HG03442 (cell line): Measurements from ENCODE around the gene NCCRP1.
"Not testable (repeated sequence)": the region's sequence is repeated elsewhere in the genome, so short reads cannot be mapped to it uniquely, and the experiment has no call there.

Experiments
- ATAC-seq: cut with Tn5 transposase; IDR thresholded peaks from one replicate; pipeline ENCODE4 v1.9.1; 2021; ENCODE audit warnings: mild to moderate bottlenecking, moderate library complexity; ENCODE audit not compliant: unreplicated experiment

Gene NCCRP1

DNA sequence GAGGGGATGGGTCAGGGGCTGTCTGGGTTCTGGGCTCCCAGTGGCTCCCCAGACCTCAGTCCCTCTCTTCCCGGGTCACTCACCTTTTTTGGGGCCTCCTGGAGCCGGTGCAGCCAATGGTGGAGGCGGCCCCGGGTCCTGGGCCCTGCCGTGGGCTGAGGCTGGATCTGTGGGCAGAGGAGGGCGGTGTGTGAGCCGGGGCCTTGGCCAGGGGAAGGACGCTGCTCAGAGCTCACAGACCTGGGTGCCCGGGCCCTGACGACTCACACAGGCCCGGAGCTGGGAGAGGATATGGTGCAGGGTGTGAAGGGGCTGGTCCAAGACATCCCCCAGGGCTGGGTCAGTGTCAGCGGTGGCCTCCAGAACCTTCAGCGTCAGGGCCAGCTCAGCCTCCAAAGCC is 47.0 kb downstream of the NCCRP1 start:
- not testable (repeated sequence) for ATAC-seq

GRCh38 chr19:39244410-39245100 is 47.8 kb downstream of the NCCRP1 start, which contains the start of gene IFNL3:
Gene IFNL3 (minus strand): TSS chr19:39245006. CDS start chr19:39244967, 39 bp downstream.
- not testable (repeated sequence) for ATAC-seq

DNA sequence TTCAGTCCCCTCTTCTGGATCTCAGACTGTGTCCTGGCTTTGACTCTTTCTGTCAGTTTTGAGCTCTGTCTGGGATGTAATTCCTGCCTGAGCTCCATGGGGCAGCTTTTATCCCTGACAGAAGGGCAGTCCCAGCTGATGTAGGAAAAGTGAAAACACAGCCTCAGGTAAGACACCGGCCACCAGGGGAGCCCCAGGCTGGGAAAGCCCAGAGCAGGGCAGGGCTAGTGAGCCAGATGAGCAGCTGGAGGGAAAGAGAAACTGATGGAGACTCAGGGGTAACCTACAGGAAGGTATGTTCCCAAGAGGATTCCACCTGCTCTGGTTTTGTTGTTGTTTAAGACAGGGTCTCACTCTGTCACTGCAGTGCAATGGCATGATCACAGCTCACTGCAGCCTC is 48.4 kb downstream of the NCCRP1 start:
- ATAC-seq: not testable (repeated sequence)

GRCh38 chr19:39246951-39247669 is 50.3 kb downstream of the NCCRP1 start:
- no peak for ATAC-seq

DNA sequence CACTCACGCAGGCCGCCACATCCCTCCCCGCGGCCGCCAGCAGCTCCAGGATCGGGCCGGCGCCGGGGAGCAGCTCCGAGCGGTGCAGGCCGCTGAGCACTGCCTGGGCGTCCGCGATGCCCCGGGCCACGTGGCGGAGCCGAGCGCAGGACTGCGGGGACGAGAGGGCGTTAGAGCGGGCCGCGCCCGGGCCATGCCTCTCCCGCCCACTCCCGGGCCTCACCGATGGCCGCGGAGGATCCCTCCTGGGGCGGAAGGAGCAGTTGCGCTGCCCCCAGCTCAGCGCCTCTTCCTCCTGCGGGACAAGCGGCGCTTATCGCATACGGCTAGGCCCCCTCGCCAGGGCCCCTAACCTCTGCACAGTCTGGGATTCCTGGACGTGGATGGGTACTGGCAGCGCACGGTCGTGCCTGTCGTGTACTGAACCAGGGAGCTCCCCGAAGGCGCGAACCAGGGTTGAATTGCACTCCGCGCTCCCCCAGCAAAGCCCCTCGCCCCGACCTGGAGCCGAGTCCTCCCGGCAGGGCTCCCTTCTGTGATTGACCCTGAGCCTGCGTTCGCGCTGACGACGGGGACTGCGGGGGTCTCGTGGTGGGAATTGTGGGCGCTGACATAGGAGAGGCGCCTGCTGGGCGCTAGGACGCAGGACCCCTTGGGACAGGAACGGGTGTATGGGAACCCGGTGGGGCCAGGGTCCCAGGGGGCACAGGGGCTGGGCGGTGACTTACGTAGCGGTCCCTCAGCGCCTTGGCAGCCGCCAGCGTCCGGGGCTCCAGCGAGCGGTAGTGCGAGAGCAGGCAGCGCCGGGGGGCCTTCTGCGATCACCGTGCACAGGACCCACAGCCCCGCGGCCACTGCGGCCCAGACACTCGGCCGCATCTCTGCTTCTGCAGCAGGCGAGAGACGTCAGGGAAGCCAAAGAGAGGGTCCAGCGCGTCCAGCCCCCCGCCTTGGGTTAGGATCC is 51.2 kb downstream of the NCCRP1 start:
- ATAC-seq: no peak

DNA sequence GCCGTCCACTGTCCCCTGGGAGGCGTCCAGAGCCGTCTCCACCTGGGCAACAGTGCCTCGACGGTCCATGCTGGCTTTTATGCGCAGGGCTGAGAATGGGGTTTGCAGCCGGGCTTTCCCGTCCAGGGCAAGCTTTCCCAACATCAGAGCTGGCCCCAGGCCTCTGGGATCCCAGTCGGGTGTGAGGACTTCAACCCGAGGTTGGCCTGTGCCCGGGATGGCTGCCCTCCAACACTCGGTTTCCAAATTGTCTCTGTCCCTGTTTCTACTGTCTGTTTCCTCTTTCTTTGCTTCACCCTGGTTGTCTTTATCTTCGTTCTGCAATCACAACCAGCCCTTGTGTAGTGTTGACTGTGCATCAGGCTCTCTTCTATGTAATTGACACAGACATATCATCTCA is 52.0 kb downstream of the NCCRP1 start, which contains the start of gene IFNL4:
Gene IFNL4, minus strand, starts transcription at position 51 of the 400 bp plus-strand sequence.
- no peak for ATAC-seq

DNA sequence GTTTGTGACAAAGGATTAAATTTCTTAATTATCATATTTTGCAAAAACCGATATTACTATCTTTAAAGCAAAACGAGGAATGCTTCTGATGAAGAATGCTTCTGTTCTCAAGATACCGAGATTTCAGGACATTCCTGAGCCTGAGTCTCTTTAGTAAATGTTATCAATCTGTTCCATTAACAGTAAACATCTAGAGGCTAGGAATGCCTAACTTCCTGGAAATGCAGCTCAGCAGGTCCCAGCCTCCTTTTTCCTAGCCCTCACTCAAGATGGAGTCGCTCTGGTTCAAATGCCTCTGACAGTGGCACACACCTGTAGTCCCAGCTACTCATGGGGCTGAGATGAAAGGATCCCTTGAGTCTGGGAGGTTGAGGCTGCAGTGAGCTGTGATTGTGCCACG is 54.3 kb downstream of the NCCRP1 start:
- ATAC-seq: no peak
